PC-3 (cell line): Measurements from ENCODE around the gene ATP10B.

Source experiments
- CTCF ChIP-seq: fragments of 300-600 bp; sonication (generic); conservative IDR thresholded peaks from 2 replicates; pipeline ENCODE4 v1.5.1; 2017; ENCODE audit warnings: antibody characterized with exemption, low read depth, mild to moderate bottlenecking, low read length
- EZH2 ChIP-seq: fragments of 300-600 bp; sonication (generic); IDR thresholded peaks from one replicate; pipeline ENCODE4 v1.6.1; 2017; ENCODE audit warnings: antibody characterized with exemption, mild to moderate bottlenecking, low read length; ENCODE audit not compliant: unreplicated experiment
- EZH2phosphoT487 ChIP-seq: fragments of 300-600 bp; sonication (generic); IDR thresholded peaks from 2 replicates; pipeline ENCODE4 v1.6.1; 2018; ENCODE audit warnings: mild to moderate bottlenecking, antibody characterized with exemption, low read length, borderline replicate concordance

- TF ChIP-seq CTCF = no peak
- TF ChIP-seq EZH2phosphoT487 = no peak
- TF ChIP-seq EZH2 = no peak
Observed at GRCh38 chr5:160547061-160547460, 304.9 kb downstream of the ATP10B start.
